Activated naive CD8-positive, alpha-beta T cell treated with anti-CD3 and anti-CD28 coated beads, Interleukin-2, amount 50 U/mL, for 24 hours (primary cell): ENCODE data around the gene GARRE1.
A peak's percentile ranks its signal among the peaks of the same experiment; 100 is the strongest.
"Not testable (repeated sequence)": the region's sequence is repeated elsewhere in the genome, so short reads cannot be mapped to it uniquely, and the experiment has no call there.

Experiments
- ATAC-seq: fragments of 150-1000 bp; cut with Tn5 transposase; one replicate; pipeline ENCODE4 v1.10.0; 2021
- DNase-seq: peaks from one replicate; pipeline ENCODE4 v3.0.0; 2021
- H3K27ac Mint-ChIP-seq: one replicate; pipeline ENCODE4 v1.8.0; 2021; ENCODE audit warnings: mild to moderate bottlenecking, mixed read lengths
- H3K27me3 Mint-ChIP-seq: one replicate; pipeline ENCODE4 v1.8.0; 2021; ENCODE audit warnings: mixed read lengths
- H3K36me3 Mint-ChIP-seq: one replicate; pipeline ENCODE4 v1.8.0; 2021; ENCODE audit warnings: low read depth, mixed read lengths
- H3K4me1 Mint-ChIP-seq: one replicate; pipeline ENCODE4 v1.8.0; 2021; ENCODE audit warnings: mixed read lengths
- H3K4me3 Mint-ChIP-seq: one replicate; pipeline ENCODE4 v1.8.0; 2021; ENCODE audit warnings: mild to moderate bottlenecking, moderate library complexity, mixed read lengths
- H3K9me3 Mint-ChIP-seq: one replicate; pipeline ENCODE4 v1.8.0; 2021; ENCODE audit warnings: mixed read lengths

Gene GARRE1

DNA sequence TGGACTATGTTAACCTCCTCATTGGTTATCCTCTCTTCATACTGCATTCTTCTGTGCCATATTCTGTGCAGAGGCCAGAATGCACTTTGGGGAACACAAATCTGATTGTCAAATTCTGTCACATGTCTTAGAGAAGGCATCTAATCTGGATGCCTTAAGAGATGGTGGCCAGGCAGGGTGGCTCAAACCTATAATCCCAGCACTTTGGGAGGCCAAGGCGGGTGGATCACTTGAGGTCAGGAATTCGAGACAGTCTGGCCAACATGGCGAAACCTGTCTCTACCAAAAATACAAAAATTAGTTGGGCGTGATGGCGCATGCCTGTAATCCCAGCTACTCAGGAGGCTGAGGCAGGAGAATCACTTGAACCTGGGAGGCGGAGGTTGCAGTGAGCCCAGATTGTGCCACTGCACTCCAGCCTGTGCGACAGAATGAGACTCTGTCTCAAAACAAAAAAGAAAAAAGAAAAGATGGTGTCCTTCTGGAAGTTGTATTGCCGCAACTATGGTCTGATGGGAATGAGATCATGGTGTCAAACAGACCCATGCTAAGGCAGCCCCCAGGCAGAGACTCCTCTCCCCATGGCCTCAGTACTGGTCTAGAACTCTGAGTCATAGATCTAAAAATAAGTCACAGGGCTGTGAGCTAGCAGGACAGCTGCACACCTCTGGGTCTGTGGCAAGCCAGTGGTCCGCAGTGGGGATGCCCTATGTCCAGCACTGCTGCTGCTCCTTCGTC lies 11.0 kb upstream of the GARRE1 start:
- H3K36me3 Mint-ChIP-seq, H3K4me3 Mint-ChIP-seq, H3K4me1 Mint-ChIP-seq, ATAC-seq, H3K27ac Mint-ChIP-seq, H3K9me3 Mint-ChIP-seq, H3K27me3 Mint-ChIP-seq, DNase-seq: not testable (repeated sequence)

- Mint-ChIP-seq H3K4me1 (no peaks in the 10 kb centered on the region), H3K27me3 (no peaks in the 10 kb centered on the region), H3K36me3 (no peaks in the 10 kb centered on the region), H3K27ac (no peak overlapping the region), H3K9me3 (no peaks in the 10 kb centered on the region), H3K4me3 (no peak overlapping the region)
- no peak for ATAC-seq
- no peak for DNase-seq
Measured at GRCh38 chr19:34243876-34244578, 10.3 kb upstream of the GARRE1 start.

GRCh38 chr19:34244611-34245299 lies 9.6 kb upstream of the GARRE1 start:
- H3K27me3 Mint-ChIP-seq = no peaks in the 10 kb centered on the region
- no peak overlapping the region for H3K27ac Mint-ChIP-seq
- no peak for DNase-seq
- H3K4me3 Mint-ChIP-seq = no peak overlapping the region
- no peaks in the 10 kb centered on the region for H3K36me3 Mint-ChIP-seq
- ATAC-seq = no peak
- no peaks in the 10 kb centered on the region for H3K4me1 Mint-ChIP-seq
- no peaks in the 10 kb centered on the region for H3K9me3 Mint-ChIP-seq

- H3K4me3 Mint-ChIP-seq = no peak overlapping the region
Measured at GRCh38 chr19:34246340-34246739, 8.0 kb upstream of the GARRE1 start.

DNA sequence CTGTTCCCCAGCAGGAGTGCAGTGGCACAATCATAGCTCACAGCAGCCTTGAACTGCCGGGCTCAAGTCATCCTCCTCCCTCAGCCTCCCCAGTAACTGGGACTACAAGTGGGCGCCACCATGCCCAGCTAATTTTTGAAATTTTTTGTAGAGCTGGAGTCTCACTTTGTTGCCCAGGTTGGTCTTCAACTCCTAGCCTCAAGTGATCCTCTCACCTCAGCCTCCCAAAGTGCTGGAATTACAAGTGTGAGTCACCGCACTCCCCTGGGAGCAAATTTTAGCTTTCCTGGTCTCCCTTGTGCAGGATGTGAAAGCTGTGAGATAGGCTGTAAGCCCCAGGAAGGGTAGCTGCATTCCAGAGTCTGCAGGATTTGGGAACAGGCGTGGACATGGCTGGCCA lies 5.4 kb upstream of the GARRE1 start:
- no peak for ATAC-seq
- H3K36me3 Mint-ChIP-seq = no peaks in the 10 kb centered on the region
- H3K9me3 Mint-ChIP-seq = no peaks in the 10 kb centered on the region
- DNase-seq = no peak
- peaks cover 7% of the 10 kb centered on the region for H3K4me1 Mint-ChIP-seq
- H3K27ac Mint-ChIP-seq = no peak overlapping the region
- no peaks in the 10 kb centered on the region for H3K27me3 Mint-ChIP-seq
- no peak overlapping the region for H3K4me3 Mint-ChIP-seq

More at GRCh38 chr19:34246340-34246739, 8.0 kb upstream of the GARRE1 start:
- H3K27me3 Mint-ChIP-seq = no peaks in the 10 kb centered on the region
- no peaks in the 10 kb centered on the region for H3K36me3 Mint-ChIP-seq
- no peaks in the 10 kb centered on the region for H3K9me3 Mint-ChIP-seq
- no peak for DNase-seq
- ATAC-seq = no peak
- H3K27ac Mint-ChIP-seq = no peak overlapping the region
- no peaks in the 10 kb centered on the region for H3K4me1 Mint-ChIP-seq

DNA sequence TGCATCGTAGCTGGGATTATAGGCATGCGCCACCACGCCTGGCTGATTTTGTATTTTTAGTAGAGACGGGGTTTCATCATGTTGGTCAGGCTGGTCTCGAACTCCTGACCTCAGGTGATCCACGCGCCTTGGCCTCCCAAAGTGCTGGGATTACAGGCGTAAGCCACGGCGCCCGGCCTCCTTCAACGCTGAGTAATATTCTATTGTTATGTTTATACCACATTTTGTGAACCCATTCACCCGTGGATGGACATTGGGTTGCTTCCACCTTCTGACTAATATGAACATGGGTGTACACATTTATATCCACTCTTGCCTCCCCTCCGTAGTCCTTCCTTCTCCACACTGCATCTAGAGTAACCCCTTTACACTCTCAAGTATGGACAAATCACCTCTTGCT lies 1.2 kb upstream of the GARRE1 start:
- H3K36me3 Mint-ChIP-seq, H3K9me3 Mint-ChIP-seq, H3K27me3 Mint-ChIP-seq, ATAC-seq, DNase-seq: not testable (repeated sequence)
- Mint-ChIP-seq H3K4me1 (peaks cover 27% of the 10 kb centered on the region), H3K27ac (peak overlapping the region; percentile 90), H3K4me3 (peak overlapping the region; percentile 88)

- peaks cover 28% of the 10 kb centered on the region for H3K4me1 Mint-ChIP-seq
- not testable (repeated sequence) for H3K9me3 Mint-ChIP-seq, ATAC-seq, H3K36me3 Mint-ChIP-seq, DNase-seq, H3K27me3 Mint-ChIP-seq
- peak overlapping the region; percentile 88 for H3K4me3 Mint-ChIP-seq
- H3K27ac Mint-ChIP-seq = peak overlapping the region; percentile 90
Measured at GRCh38 chr19:34253681-34254045, 691 bp upstream of the GARRE1 start.

GRCh38 chr19:34254698-34255432 lies 511 bp downstream of the GARRE1 start:
- Mint-ChIP-seq H3K27me3 (no peaks in the 10 kb centered on the region), H3K27ac (peak overlapping the region; percentile 84), H3K4me1 (peaks cover 35% of the 10 kb centered on the region), H3K36me3 (peaks cover 5% of the 10 kb centered on the region), H3K9me3 (no peaks in the 10 kb centered on the region), H3K4me3 (peak overlapping the region; percentile 88)
- DNase-seq (peak; percentile 44), ATAC-seq (peak; percentile 71)

DNA sequence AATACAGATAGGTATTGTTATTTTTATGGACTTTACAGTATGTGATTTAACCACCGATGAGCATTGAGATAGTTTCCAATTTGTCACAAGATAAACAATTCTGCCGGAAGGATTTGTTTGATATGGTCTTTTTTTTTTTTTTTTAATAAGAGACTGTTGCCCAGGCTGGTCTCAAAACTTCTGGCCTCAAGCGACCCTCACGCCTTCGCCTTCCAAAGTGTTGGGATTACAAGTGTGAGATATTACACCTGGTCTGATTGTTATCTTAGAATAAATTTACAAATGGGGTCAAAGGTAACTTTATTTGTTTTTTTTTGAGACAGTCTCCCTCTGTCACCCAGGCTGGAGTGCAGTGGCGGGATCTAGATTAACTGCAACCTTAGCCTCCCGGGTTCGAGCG lies 1.2 kb downstream of the GARRE1 start:
- peak overlapping the region; percentile 84 for H3K27ac Mint-ChIP-seq
- H3K9me3 Mint-ChIP-seq = no peaks in the 10 kb centered on the region

DNA sequence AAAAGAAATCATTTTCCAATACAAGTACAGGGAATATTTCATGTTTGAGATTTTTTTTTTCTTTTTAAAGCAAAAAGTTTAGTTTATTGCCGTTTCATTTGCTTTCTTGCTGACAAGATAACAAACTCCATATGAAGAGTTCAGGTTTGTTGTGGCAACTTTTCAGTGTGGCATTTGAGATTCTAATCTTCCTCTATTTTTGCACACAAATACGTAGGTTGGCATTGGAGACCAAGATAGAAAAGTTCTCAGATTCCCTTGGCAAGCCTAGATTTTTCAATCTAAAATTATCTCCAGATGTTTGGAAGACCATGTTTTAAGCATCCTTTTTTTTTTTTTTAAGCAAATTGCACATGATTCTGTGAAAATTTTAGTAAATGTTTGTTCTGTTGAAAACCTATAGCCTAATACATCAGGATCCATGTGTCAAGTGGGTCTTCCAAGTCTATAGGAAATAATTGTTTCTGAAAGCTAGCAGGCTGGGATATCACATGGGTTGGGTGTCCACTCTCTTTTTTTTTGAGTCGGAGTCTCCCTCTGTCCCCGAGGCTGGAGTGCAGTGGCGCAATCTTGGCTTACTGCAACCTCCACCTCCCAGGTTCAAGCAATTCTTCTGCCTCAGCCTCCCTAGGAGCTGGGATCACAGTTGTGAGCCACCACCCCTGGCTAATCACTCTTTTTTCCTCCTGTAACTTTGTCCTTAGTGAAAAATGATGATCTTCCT lies 2.6 kb downstream of the GARRE1 start:
- Mint-ChIP-seq H3K4me1 (peaks cover 45% of the 10 kb centered on the region), H3K4me3 (peak overlapping the region; percentile 0), H3K27me3 (no peaks in the 10 kb centered on the region), H3K36me3 (peaks cover 5% of the 10 kb centered on the region), H3K9me3 (no peaks in the 10 kb centered on the region), H3K27ac (peak overlapping the region; percentile 6)
- ATAC-seq (no peak), DNase-seq (no peak)

More for the DNA sequence above, 1.2 kb downstream of the GARRE1 start:
- Mint-ChIP-seq H3K36me3 (peaks cover 5% of the 10 kb centered on the region), H3K27me3 (no peaks in the 10 kb centered on the region), H3K4me3 (peak overlapping the region; percentile 84), H3K4me1 (peaks cover 37% of the 10 kb centered on the region)
- no peak for ATAC-seq
- no peak for DNase-seq

- ATAC-seq (no peak), DNase-seq (no peak)
- Mint-ChIP-seq H3K4me1 (peaks cover 45% of the 10 kb centered on the region), H3K27ac (peak overlapping the region; percentile 6), H3K4me3 (peak overlapping the region; percentile 0), H3K9me3 (no peaks in the 10 kb centered on the region), H3K36me3 (peaks cover 5% of the 10 kb centered on the region), H3K27me3 (no peaks in the 10 kb centered on the region)
Measured at GRCh38 chr19:34257559-34257924, 3.2 kb downstream of the GARRE1 start.

GRCh38 chr19:34259367-34260095 lies 5.2 kb downstream of the GARRE1 start:
- Mint-ChIP-seq H3K36me3 (peaks cover 5% of the 10 kb centered on the region), H3K27ac (no peak overlapping the region), H3K9me3 (no peaks in the 10 kb centered on the region), H3K27me3 (no peaks in the 10 kb centered on the region), H3K4me3 (no peak overlapping the region), H3K4me1 (peaks cover 40% of the 10 kb centered on the region)
- DNase-seq (no peak), ATAC-seq (no peak)

DNA sequence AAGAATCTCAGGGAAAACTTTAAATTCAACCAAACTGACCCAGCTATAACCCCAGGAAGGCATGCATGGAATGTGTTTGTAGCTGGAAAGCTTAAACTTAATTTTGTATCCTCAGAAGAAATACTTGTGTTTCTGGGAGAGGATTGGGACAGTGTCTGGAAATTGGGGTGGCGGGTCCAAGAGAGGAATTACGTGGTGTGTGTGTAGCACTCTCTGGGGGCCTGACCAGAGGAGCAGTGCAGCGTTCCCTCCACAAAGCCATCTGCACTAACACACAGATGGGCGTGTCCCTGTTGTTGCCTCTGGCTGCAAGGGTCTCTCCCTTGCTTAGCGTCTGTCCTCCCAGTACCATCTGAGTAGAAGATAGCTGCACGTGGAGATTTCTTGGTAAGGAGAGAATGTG lies 6.4 kb downstream of the GARRE1 start:
- H3K27me3 Mint-ChIP-seq = no peaks in the 10 kb centered on the region
- ATAC-seq = no peak
- DNase-seq = no peak
- no peak overlapping the region for H3K27ac Mint-ChIP-seq
- H3K4me3 Mint-ChIP-seq = no peak overlapping the region
- H3K9me3 Mint-ChIP-seq = no peaks in the 10 kb centered on the region
- H3K36me3 Mint-ChIP-seq = peaks cover 5% of the 10 kb centered on the region
- H3K4me1 Mint-ChIP-seq = peaks cover 41% of the 10 kb centered on the region
